ENCODE data around the gene ATF3.

The ATF3 gene

DNA sequence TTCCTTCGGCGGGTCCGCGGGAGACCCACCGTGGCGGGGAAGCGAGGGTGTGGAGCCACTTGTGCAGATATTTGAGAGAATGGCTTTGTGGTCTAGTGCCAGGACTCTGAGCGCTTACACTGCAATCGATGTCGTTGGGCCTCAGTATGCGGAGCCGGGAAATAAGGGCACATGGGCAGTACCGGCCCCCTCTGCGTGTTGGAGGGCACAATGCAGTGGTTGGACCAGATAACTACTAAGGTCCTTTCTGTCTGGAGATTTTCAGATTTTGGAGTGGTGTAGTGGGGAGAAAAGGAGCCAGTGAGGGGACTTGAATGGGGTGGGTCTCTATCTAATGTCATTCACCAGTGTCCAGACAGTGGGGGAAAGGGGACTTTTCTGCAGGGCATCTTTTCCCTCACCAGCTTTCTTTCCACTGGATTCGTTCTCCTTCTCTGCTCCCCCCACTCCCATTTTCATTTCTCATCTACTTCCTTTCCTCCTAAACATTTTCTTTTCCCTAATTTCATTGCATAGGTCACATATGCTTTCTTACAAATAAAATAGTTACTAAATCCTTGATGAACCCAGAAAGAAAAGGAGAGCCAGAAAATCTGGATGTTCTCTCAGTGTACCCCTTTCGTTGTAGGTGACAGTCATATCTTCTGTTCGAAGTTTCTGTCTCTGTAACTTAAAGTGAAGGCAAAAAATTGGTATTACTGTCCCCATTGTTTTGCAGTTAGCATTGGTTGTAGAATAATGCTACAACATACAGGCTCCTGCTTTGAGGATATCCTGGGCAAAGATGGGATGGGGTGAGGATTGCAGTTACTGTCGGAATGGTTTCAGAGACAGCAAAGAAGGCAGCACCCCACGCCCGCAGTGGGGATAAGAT, 1.4 kb downstream of the ATF3 start:
- no peak for DNase-seq

DNA sequence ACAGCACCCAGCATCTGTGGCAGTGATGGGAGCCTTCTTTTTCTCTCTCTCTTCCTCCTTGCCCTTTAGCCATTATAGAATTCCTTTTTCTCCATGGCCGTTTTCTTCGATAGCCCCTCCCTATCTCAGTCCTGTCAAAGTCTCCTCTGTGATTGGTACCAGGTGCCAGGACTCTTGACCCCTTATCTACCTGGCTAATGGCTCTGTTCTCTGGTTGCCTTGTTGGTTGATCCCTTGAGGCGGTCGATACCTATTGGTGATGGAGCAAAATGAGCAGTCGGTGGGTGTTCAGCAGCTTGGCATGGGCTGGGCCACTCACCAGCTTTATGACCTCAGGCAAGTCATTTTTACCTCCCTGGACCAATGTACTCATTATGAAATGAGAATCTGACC, 2.0 kb downstream of the ATF3 start:
- DNase-seq: no peak

DNA sequence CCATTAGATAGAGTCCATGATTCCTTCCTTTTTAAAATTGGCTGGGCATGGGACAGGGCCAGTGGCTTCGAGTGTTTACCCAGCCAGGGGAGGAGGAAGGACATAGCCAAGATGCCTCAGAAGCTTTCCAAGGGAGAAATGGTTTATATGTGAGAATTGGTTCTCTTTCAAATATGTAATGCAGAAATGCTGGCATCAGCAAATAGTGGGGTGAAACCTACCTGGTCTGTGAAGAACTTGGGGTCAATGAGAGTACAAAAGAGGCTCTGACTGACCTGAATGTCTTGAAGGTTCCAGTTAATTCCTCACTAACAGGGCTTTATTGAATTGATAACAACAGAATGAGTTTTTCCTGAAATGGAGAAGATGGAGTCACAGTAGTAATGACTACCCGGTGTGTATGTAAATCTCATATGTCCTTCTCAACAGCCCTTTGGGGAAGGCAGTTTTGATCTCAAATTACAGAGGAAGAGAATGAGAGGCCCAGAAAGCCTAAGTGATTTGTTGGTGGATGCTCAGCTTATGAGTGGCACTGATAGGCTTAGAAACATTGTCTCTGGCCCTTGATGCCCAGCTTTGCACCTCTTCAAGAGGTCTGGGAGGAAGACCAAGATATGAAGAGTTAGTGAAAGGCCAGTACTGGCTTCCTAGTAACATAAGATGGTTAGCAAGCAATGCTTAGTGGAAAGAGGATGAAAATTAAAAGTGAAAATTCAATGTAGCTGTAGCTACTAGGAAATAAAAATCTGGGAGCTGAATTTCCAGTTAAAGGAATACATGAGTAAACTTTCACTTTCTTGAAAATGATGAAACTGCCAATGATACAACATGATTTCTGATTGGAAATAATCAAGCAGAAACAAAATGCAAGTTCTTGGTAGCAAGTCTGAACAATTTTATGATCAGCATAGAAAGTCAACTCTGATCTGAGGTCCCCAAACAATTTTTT, 2.7 kb downstream of the ATF3 start:
- no peak for DNase-seq

DNA sequence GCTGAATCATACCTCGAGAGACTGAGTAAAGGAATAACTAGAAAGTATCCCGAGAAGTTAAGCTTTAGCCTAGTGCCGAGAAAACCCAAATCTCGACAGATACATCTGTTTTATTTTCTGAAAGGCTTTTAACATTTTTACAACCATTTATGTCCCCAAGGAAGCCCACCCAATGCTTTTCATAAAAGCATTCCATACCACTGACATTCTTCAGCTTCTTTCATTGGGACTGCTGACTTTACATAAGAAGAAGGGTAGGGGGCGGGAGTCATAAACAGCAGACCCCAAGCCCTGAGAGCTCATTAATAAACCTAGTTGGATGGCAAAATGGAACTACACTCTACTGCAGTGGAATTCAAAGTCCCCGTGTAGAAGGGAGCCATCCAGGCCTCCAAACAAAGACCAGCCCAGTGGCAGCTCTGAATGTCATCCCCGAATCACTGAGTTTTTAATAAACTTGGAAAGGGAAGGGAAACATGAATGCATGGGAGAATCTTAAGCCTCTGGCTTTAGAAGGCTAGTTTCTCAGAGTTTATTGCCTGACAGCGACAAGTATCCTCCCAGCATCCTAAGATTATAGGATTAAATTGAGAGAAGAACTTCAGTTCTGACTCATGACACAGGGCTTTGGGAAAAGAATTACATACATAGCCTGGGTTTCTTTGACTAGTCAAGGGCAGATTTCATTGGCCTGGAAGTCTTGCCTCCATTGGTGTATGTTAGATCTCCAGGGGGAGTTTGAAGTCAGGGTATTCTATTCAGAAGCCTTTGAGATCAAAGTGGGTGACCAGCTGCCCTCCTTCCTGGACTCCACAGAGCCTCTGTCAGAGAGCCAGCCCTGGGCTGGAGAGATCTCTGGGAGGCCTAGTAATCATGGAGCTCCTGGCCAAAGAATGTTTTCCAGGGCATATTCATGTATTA, 3.7 kb downstream of the ATF3 start:
- DNase-seq: no peak

DNA sequence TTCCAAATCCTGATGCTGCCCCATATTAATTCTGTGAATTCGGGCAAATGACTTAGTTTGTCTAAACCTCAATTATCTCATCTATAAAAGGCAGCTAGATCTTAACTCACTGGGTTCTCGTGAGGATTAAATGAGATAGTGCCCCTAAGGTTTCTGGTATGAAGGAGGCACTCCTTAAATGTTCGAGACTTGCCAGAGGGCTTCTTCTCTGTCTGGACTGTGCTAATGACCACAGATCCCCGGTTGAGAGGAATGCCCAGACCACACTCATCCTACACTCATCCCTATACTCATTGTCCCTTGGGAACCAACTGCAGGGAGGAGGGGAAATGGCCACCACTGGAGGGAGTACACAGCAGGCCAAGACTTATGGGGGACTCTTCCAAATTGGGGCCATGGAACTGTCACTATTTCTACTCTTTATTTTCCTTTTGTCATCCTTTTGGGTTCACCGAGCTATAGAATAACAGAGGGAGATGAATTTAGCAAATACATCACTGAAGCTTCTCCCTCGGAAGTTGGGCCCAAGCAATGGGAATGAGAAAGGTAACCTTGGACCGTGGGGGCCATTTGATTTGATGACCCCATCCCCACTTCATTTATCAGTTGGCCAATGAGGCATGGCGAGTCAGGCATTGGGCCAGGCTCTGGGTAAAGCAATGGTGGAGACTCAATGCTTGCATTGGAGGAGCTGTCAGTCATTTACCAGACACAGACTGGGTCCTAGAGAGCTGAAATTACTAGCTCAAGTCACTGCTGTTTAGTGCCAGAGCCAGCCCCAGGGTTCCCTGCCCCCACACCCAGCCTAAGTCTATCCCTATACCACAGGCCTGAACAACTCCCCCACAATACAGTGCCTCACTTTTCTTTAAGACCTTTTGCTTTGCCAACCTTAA, 5.1 kb downstream of the ATF3 start:
- DNase-seq: no peak

DNA sequence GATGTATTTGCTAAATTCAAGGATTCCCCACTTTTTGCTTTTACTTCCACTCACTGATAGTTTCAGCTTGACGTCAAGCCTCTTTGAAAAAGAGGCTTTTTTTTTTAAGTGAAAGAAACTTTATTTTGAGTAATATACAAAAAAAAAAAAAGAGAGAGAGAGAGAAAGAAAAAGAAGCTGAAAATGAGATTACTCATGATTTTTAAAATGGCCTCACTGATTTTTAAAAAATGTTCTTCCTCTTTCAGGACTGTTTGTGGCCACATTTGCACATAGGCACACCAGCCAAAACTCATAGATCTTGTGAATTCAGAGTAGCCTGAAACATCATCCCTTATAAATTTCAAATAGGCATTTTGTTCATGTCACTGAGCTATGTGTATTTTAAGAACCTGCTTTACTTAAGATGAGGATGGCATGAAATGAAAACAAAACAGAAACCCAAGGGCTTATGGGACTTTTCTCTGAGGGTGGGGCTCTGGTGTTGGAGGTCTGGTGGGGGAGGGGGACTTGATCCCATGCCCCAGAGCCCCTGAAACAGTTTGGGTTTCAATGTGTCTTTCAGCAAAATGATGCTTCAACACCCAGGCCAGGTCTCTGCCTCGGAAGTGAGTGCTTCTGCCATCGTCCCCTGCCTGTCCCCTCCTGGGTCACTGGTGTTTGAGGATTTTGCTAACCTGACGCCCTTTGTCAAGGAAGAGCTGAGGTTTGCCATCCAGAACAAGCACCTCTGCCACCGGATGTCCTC, 6.1 kb downstream of the ATF3 start:
- DNase-seq: no peak

DNA sequence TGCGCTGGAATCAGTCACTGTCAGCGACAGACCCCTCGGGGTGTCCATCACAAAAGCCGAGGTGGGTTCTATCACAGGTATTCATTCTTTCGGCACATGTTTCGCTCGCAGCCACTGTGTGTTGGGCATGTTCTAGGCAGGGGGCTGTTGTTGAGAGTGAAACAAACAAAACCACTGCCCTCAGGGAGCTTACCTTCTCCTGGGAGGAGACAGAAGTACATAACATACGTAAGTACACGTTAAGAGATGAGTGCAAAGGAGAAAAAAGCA, 6.6 kb downstream of the ATF3 start:
- DNase-seq: no peak

DNA sequence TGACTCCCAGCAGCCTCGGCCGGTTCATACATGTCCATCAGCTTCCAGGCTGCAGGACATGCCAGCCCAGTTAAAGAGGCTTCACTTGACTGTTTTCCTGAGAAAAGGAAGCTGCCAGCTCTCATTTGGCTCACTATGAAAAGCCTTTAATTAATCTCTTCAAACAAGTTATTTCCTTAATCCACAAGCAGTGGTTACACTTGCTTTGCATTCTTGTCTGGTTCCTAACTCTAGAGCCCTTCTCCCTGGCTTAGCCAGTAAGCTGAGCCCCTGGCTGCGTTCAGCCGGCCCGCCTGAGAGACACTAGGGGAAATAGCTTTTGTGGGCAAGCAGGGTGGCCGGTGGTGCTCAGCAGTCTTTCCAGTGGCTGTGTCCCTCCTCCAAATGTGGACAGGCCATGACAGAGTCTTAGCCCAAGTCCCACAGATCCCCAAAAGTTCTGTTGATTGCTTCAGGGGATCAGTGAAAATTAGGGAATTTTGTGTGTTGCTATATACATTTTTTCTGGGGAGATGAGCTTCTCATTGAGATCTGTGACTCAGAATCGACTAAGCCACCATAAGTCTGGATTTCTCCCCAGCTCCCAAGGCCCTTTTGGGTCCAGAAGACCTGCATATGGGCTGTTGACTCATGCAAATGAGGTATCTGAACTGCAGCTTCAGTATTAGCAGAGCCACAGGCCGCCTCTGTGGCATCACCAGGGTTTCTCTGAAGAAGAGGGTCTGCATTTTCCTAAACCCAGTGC, 10.1 kb downstream of the ATF3 start:
- no peak for DNase-seq

DNA sequence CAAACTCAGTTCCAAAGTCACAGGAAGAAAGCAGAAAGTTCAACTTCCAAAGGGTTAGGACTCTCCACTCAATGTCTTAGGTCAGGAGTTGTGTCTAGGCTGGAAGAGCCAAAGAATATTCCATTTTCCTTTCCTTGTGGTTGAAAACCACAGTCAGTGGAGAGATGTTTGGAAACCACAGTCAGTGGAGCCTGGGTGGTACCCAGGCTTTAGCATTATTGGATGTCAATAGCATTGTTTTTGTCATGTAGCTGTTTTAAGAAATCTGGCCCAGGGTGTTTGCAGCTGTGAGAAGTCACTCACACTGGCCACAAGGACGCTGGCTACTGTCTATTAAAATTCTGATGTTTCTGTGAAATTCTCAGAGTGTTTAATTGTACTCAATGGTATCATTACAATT, 11.7 kb downstream of the ATF3 start:
- no peak for DNase-seq

DNA sequence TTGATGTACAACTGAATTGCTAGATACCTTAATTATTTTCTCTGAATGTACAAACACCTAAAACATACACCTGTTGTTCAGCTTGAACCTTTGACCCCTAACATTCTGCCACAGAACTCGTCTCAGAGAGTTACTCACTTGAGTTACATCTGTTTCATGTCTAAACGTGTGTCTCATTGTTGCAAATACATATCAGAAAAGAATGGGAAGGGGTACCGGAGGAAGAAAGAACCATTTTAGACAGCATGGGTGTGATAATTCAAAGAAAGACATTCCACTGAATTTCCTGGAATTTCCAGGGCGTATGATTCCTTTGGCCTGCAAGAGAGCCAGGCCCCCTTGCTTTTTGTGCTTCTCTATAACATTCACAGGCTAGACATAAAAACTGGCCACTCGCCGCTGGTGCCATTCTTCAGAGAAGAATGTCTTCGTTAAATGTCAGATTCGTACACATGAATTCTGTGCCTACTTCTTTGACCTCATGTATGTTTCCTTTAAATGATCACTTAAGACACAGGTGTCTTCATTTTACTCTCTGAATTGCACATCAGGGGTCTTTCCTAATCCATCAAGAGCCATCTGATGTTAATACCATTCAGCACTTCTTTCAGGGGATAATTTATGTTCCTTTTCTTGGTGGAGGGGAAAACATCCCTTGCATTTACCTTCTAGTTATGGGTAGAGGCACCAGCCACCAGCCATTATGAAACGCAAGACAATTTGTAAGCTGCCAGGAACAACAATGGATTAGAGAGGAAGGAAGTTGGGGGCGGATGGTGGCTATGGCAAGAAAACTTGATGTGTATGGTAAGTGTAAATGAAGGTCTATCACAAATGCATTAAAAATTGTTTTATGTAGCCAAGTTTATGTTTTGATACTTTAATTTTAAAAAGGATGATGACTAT, 12.7 kb downstream of the ATF3 start:
- DNase-seq: no peak

DNA sequence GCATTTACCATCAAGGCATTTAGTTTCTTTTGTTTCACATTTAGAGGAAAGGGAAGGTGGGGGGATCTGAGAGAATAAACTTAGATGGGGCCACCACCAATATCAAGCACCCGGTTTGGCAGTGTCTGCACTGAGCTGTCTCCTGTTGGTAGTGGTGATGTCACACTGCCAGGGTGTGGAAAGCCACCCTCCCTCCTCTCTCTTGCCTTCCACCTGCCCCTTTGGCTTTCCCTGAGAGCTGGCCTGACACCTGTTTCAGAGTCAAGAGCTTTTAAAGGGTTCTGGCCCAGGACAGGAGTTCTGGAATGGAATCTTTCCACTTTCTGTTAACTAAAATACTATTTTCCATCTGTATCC, 13.4 kb downstream of the ATF3 start:
- DNase-seq: no peak

DNA sequence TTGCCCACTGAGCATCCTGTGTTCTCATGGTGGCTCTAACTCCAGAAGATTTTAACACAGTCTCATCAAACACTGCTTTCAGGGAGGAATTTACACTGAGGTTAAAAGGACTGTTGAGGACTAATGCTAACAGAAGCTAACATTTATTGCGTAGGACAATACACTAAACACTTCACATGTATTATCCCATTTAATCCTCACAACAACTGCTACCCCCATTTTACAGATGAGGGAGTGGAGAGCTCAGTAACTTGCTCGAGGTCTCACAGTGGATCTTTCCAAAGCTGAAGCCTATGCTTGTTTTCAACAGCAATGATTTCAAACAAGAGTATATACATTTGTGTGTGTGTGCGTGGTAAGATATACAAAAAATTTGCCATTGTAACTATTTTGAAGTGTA, 13.9 kb downstream of the ATF3 start:
- no peak for DNase-seq

DNA sequence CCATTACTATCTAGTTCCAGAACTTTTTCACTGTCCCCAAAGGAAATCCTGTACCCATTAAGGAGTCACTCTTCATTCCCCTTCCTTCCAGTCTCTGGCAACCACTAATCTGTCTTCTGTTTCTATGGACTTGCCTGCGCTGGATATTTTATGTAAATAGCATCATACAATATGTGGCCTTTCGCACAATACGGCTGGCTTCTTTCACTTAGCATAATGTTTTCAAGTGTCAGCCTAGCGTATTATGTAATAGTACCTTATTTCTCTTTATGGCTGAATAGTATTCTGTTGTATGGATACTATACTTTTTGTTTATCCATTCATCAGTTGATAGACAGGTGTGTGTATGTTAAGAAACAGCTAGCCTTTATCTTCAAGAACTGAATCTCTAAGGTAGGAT, 14.3 kb downstream of the ATF3 start:
- no peak for DNase-seq

DNA sequence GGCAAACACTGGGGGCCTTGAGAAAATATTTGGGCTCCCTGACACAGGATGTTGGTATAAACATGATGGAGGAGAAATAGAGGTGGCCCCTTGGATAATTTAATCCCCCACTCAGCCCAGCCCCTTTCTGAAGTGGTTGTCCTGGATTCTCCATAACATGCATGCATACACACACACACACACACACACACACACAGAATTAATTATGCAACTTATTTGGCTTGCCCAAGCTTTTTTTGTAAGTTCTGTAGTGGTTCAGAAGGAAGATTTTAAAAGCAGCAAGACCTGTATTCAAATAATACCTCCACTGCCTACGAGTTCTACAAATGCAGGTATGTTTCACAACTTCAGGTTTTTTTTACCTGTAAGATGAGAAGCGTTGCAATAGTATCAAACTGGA, 15.0 kb downstream of the ATF3 start:
- no peak for DNase-seq

DNA sequence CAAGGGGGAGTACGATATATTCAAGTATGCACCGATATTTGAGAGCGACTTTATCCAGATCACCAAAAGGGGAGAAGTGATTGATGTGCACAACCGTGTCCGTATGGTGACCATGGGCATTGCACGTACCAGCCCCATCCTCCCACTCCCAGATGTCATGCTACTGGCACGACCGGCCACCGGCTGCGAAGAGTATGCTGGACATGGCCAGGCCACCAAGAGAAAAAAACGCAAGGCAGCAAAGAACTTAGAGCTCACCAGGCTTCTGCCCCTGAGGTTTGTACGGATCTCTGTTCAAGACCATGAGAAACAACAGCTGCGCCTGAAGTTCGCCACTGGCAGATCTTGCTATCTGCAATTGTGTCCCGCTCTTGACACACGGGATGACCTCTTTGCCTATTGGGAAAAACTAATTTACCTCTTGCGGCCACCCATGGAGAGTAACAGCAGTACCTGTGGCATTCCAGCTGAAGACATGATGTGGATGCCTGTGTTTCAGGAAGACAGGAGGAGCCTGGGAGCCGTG, 16.5 kb downstream of the ATF3 start:
- no peak for DNase-seq

DNA sequence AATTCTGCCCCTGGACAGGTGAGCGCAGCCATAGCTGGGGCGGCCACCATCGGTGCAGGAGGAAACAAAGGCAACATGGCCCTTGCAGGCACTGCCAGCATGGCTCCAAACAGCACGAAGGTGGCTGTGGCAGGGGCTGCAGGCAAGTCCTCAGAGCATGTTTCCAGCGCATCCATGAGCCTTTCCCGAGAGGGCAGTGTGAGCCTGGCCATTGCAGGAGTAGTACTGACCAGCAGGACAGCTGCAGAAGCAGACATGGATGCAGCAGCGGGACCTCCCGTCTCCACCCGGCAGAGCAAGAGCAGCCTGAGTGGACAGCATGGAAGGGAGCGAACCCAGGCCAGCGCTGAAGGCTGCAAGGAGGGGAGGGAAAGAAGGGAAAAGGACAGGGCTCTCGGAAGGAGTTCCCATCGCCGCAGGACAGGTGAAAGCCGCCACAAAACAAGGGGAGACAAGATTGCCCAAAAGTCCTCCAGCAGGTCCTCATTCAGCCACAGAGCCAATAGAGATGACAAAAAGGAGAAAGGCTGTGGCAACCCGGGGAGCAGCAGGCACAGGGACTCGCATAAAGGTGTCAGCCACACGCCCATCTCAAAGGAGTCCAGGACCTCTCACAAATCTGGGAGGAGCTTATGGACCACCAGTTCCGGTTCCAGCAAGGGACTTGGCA, 17.4 kb downstream of the ATF3 start:
- DNase-seq: no peak

DNA sequence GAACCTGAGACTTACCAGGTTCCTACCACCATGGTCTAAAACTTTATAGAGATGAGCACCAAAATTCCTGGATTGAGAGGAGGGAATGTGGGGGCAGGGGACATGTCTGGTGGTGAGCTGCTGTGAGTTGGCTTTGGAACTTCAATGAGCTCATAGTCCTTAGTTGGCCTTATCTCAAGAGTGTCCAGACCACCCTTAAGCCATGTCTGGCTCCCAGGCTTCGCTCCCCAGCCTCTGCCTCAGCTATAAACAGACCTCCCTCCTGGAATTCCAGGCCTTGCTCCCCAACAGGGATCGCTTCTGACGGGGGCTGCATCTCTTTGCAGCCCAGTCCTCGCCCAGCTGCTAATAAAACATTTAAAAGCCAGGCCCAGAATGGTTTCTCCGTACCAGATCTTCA, 19.5 kb downstream of the ATF3 start:
- no peak for DNase-seq

DNA sequence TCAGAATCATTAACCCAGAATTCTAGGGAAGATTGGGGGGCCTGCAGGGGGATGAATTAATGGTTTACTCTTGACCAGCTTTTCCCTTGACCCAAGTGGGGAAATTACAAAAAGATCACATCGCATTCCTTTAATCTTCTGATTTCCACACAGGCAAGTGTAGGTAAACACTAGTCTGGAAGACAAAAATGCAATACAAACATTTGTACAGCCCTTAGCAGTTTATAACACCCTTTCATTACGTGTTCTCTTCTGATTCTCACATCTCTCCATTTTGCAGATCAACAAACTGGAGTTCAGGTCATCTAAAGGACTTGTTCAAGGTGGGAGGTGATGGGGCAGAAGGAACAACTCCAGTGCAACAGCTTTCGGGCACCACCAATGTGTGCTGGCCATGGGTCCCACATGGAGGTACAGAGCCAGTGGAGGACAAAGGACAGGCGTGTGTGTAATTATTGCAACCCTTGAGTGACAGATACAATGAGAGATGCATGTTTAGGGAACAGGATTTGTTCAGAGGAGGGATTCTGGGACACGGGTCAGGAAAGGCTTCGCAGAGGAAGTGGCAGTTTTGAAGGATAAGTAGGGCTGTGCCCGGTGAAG, 20.4 kb downstream of the ATF3 start:
- DNase-seq: no peak

Data from right hindlimb (tissue), 1 donor.